Measurements from ENCODE around the gene WRNIP1. TPM values are rescaled to one million over a fixed set of nuclear protein-coding genes. Genes with fewer than 3 reads are reported as not detected.

The WRNIP1 gene
- total and polyA plus RNA-seq, 2 of the 13 experiments (the other 11 are each of a cell fraction or from before 2014, with no cell fraction given) = 77.7 to 90.3 TPM

DNA sequence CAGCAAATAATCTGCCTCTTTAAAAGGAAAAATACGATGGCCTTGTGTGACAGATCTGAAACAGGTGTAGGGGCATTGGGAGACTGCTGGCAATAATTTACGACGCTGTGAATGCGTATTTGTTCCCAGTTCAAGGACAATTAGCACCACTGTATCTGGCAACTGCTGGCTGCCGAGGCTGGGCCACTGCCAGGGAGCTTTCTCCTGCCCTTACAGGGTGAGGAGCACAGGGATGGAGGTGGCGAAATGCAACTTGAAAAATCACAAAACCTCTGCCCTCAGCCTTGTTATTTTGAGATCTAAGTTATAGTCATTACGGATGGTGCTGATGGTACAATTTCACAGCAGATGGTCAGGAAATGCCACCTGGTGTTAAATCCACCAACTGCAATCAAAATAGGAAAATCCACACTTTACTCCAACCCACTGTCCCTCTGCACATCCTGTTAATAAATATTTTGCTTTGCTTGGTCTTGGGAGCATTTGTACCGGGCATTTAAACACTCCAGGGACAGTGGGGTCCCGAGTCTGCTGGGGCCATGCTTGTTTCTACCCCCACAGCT is 20.9 kb upstream of the WRNIP1 start (continued):
- TF ChIP-seq, protein P1, sequence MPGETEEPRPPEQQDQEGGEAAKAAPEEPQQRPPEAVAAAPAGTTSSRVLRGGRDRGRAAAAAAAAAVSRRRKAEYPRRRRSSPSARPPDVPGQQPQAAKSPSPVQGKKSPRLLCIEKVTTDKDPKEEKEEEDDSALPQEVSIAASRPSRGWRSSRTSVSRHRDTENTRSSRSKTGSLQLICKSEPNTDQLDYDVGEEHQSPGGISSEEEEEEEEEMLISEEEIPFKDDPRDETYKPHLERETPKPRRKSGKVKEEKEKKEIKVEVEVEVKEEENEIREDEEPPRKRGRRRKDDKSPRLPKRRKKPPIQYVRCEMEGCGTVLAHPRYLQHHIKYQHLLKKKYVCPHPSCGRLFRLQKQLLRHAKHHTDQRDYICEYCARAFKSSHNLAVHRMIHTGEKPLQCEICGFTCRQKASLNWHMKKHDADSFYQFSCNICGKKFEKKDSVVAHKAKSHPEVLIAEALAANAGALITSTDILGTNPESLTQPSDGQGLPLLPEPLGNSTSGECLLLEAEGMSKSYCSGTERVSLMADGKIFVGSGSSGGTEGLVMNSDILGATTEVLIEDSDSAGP (CRISPR knock-in tag; IDR thresholded peaks at IDR 0.05; ENCODE audit: borderline replicate concordance) = no peak
- TF ChIP-seq ZNF7 (CRISPR knock-in tag; IDR thresholded peaks at IDR 0.05) (no peak), ZNF614 (CRISPR knock-in tag; IDR thresholded peaks at IDR 0.05; ENCODE audit: borderline replicate concordance) (0 out of 2 replicates have a peak, but pooled peaks have one; percentile 48), ZFP36L2 (CRISPR knock-in tag; IDR thresholded peaks at IDR 0.05) (no peak), ZBTB3 (CRISPR knock-in tag; IDR thresholded peaks at IDR 0.05; ENCODE audit: borderline replicate concordance, low read depth) (no peak), TBX3 (IDR thresholded peaks at IDR 0.05; ENCODE audit: borderline replicate concordance) (peak; percentile 45; the same call in 1 of the 2 replicates), GLI4 (CRISPR knock-in tag; IDR thresholded peaks at IDR 0.05; ENCODE audit: borderline replicate concordance) (0 out of 2 replicates have a peak, but pooled peaks have one; percentile 44), ZFYVE20 (CRISPR knock-in tag; IDR thresholded peaks at IDR 0.05; ENCODE audit: borderline replicate concordance, low read depth) (no peak), ZNF496 (CRISPR knock-in tag; IDR thresholded peaks at IDR 0.05; ENCODE audit: insufficient replicate concordance) (no peak), HOXA3 (CRISPR knock-in tag; IDR thresholded peaks at IDR 0.05) (no peak; the same call in 1 of the 2 replicates), POLR2AphosphoS5 (IDR thresholded peaks at IDR 0.05; ENCODE audit: low read depth, low read length) (no peak)
- TF ChIP-seq, protein P2, sequence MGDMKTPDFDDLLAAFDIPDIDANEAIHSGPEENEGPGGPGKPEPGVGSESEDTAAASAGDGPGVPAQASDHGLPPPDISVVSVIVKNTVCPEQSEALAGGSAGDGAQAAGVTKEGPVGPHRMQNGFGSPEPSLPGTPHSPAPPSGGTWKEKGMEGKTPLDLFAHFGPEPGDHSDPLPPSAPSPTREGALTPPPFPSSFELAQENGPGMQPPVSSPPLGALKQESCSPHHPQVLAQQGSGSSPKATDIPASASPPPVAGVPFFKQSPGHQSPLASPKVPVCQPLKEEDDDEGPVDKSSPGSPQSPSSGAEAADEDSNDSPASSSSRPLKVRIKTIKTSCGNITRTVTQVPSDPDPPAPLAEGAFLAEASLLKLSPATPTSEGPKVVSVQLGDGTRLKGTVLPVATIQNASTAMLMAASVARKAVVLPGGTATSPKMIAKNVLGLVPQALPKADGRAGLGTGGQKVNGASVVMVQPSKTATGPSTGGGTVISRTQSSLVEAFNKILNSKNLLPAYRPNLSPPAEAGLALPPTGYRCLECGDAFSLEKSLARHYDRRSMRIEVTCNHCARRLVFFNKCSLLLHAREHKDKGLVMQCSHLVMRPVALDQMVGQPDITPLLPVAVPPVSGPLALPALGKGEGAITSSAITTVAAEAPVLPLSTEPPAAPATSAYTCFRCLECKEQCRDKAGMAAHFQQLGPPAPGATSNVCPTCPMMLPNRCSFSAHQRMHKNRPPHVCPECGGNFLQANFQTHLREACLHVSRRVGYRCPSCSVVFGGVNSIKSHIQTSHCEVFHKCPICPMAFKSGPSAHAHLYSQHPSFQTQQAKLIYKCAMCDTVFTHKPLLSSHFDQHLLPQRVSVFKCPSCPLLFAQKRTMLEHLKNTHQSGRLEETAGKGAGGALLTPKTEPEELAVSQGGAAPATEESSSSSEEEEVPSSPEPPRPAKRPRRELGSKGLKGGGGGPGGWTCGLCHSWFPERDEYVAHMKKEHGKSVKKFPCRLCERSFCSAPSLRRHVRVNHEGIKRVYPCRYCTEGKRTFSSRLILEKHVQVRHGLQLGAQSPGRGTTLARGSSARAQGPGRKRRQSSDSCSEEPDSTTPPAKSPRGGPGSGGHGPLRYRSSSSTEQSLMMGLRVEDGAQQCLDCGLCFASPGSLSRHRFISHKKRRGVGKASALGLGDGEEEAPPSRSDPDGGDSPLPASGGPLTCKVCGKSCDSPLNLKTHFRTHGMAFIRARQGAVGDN (CRISPR knock-in tag; IDR thresholded peaks at IDR 0.05) = no peak
- TF ChIP-seq, protein P3, sequence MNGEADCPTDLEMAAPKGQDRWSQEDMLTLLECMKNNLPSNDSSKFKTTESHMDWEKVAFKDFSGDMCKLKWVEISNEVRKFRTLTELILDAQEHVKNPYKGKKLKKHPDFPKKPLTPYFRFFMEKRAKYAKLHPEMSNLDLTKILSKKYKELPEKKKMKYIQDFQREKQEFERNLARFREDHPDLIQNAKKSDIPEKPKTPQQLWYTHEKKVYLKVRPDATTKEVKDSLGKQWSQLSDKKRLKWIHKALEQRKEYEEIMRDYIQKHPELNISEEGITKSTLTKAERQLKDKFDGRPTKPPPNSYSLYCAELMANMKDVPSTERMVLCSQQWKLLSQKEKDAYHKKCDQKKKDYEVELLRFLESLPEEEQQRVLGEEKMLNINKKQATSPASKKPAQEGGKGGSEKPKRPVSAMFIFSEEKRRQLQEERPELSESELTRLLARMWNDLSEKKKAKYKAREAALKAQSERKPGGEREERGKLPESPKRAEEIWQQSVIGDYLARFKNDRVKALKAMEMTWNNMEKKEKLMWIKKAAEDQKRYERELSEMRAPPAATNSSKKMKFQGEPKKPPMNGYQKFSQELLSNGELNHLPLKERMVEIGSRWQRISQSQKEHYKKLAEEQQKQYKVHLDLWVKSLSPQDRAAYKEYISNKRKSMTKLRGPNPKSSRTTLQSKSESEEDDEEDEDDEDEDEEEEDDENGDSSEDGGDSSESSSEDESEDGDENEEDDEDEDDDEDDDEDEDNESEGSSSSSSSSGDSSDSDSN (CRISPR knock-in tag; IDR thresholded peaks at IDR 0.05) = 0 out of 2 replicates have a peak, but pooled peaks have one; percentile 17
- TF ChIP-seq, protein P4, sequence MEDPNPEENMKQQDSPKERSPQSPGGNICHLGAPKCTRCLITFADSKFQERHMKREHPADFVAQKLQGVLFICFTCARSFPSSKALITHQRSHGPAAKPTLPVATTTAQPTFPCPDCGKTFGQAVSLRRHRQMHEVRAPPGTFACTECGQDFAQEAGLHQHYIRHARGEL (CRISPR knock-in tag; IDR thresholded peaks at IDR 0.05) = no peak

Data from HepG2 (cell line).